ENCODE measurements around the gene TCHP.

The TCHP gene

GRCh38 chr12:109966546-109966945 lies 66.5 kb downstream of the TCHP start:
- no peak for DNase-seq

GRCh38 chr12:109967383-109968031 lies 67.4 kb downstream of the TCHP start:
- no peak for DNase-seq
